Ishikawa (cell line): ENCODE results near the gene SBF2.

Experiments used
- CEBPB ChIP-seq: IDR thresholded peaks from 2 replicates; pipeline ENCODE4 v1.6.1; 2012
- TF ChIP-seq, protein P1 (sequence below): IDR thresholded peaks from 2 replicates; pipeline ENCODE4 v1.6.1; 2012; ENCODE audit warnings: low read depth, mild to moderate bottlenecking

DNA sequence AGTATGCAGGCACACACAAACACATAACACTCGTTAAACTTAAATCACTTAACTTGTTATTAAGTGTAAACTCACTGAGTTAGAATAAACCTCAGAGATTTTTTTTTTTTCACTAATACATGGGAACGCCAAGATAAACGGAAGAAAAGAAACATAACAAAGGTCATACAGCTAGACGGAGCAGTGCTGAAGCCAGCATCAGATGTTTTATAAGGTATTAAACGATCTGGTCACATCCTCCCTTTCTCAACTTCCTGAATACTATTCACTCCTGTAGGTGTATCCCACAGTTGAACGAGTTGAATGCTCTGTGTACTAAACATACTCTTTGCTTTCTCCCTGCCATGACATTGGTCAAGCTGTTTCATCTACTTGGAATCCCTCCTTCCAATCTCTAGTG lies 418.2 kb downstream of the SBF2 start:
- no peak for TF ChIP-seq CEBPB
- TF ChIP-seq, protein P1, sequence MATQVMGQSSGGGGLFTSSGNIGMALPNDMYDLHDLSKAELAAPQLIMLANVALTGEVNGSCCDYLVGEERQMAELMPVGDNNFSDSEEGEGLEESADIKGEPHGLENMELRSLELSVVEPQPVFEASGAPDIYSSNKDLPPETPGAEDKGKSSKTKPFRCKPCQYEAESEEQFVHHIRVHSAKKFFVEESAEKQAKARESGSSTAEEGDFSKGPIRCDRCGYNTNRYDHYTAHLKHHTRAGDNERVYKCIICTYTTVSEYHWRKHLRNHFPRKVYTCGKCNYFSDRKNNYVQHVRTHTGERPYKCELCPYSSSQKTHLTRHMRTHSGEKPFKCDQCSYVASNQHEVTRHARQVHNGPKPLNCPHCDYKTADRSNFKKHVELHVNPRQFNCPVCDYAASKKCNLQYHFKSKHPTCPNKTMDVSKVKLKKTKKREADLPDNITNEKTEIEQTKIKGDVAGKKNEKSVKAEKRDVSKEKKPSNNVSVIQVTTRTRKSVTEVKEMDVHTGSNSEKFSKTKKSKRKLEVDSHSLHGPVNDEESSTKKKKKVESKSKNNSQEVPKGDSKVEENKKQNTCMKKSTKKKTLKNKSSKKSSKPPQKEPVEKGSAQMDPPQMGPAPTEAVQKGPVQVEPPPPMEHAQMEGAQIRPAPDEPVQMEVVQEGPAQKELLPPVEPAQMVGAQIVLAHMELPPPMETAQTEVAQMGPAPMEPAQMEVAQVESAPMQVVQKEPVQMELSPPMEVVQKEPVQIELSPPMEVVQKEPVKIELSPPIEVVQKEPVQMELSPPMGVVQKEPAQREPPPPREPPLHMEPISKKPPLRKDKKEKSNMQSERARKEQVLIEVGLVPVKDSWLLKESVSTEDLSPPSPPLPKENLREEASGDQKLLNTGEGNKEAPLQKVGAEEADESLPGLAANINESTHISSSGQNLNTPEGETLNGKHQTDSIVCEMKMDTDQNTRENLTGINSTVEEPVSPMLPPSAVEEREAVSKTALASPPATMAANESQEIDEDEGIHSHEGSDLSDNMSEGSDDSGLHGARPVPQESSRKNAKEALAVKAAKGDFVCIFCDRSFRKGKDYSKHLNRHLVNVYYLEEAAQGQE, result no peak
